ENCODE measurements around the gene SLC38A10. TPM values are rescaled to one million over a fixed set of nuclear protein-coding genes. Genes with fewer than 3 reads are reported as not detected.

Gene SLC38A10
- total and polyA plus RNA-seq, 2 of the 13 experiments (the other 11 are each of a cell fraction or from before 2014, with no cell fraction given), result 23.4 to 55.8 TPM

GRCh38 chr17:81336296-81336929 is 41.3 kb upstream of the SLC38A10 start:
- no peak for TF ChIP-seq ZSCAN12 (CRISPR knock-in tag; IDR thresholded peaks at IDR 0.05)
- Histone ChIP-seq H3K36me3 (replicated peaks in 1 of 2; ENCODE audit: control insufficient read depth in 1 of 2, insufficient read depth in 2 of 2, low read length in 2 of 2) (no peaks in the 10 kb centered on the region), H4K20me1 (ENCODE audit: insufficient read depth, low read length) (no peaks in the 10 kb centered on the region), H3K27me3 (ENCODE audit: control insufficient read depth in 1 of 2, insufficient read depth in 2 of 2, low read length in 2 of 2) (peaks cover 20 to 48% of the 10 kb centered on the region in 2 experiments; a peak in 4 of 5 replicates), H3K4me2 (ENCODE audit: low read depth, low read length) (no peak overlapping the region), H3K9ac (ENCODE audit: insufficient read depth, low read depth, low read length) (no peak overlapping the region), H3K4me1 (ENCODE audit: insufficient read depth, low read length) (peaks cover 88% of the 10 kb centered on the region), H3K27ac (ENCODE audit: extremely low read length, insufficient read depth, low read length) (no peak overlapping the region), H3K9me3 (ENCODE audit: low read length) (no peaks in the 10 kb centered on the region), H3K79me2 (ENCODE audit: insufficient read depth, low read length) (no peaks in the 10 kb centered on the region), H2AFZ (ENCODE audit: low read length) (no peak overlapping the region), H3K4me3 (replicated peaks in 1 of 3; ENCODE audit: insufficient read depth in 1 of 3, low read depth in 2 of 3, low read length in 3 of 3) (no peak overlapping the region)
- WGBS (ENCODE audit: low lambda C conversion rate), result 72% methylated on average over 7 of the region's 7 CpGs
- DNase-seq (ENCODE audit: low spot score) (no peak), ATAC-seq (no peak), FAIRE-seq (no peak)
- POLR2A ChIA-PET, result interaction anchor here (2.0 kb wide), 1 partner anchor 59 kb away, joined by 7 read pairs; the partner anchor contains the start of gene BAHCC1
- CTCF ChIA-PET (ENCODE audit: low intra/inter-chr PET ratio, low total read pairs), result no interaction called here
- intact Hi-C loops (cut with micrococcal nuclease; ENCODE audit: unreplicated experiment), result no loop called here
- no TSS peak for BruUV-seq (replicated peaks)
- in situ Hi-C loops (cut with HindIII; ENCODE audit: extremely low pct_ligation_motif_present, low pct_unique_long_range_greater_than_20kb), result no loop called here

DNA sequence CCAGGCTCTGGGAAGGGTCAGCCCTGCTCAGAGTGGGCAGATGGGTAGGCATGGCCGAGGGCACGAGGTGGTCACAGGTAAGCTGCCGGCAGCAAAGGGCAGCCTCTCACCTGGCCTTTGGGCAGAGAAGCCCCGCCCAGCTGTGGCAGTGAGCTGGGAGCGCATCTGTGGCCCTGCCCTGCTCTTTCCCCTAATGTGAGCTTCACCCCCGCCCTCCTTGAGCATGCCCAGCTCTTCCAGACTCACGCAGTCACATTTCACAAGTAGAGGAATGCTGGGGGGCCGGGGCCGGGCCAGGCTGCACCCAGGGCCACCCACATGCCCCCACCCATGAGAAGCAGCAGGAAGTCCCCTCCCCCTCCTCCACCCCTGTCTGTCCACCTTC is 40.7 kb upstream of the SLC38A10 start:
- intact Hi-C loops (cut with micrococcal nuclease; ENCODE audit: unreplicated experiment), result no loop called here
- in situ Hi-C loops (cut with HindIII; ENCODE audit: extremely low pct_ligation_motif_present, low pct_unique_long_range_greater_than_20kb), result no loop called here
- Histone ChIP-seq H4K20me1 (ENCODE audit: insufficient read depth, low read length) (no peaks in the 10 kb centered on the region), H3K4me2 (ENCODE audit: low read depth, low read length) (no peak overlapping the region), H3K36me3 (replicated peaks in 1 of 2; ENCODE audit: control insufficient read depth in 1 of 2, insufficient read depth in 2 of 2, low read length in 2 of 2) (no peaks in the 10 kb centered on the region), H3K4me3 (replicated peaks in 1 of 3; ENCODE audit: insufficient read depth in 1 of 3, low read depth in 2 of 3, low read length in 3 of 3) (no peak overlapping the region), H3K9ac (ENCODE audit: insufficient read depth, low read depth, low read length) (no peak overlapping the region), H3K4me1 (ENCODE audit: insufficient read depth, low read length) (peaks cover 91% of the 10 kb centered on the region), H3K9me3 (ENCODE audit: low read length) (no peaks in the 10 kb centered on the region), H3K27ac (ENCODE audit: extremely low read length, insufficient read depth, low read length) (no peak overlapping the region), H3K79me2 (ENCODE audit: insufficient read depth, low read length) (no peaks in the 10 kb centered on the region), H3K27me3 (ENCODE audit: control insufficient read depth in 1 of 2, insufficient read depth in 2 of 2, low read length in 2 of 2) (peaks cover 26 to 54% of the 10 kb centered on the region in 2 experiments), H2AFZ (ENCODE audit: low read length) (no peak overlapping the region)
- no TSS peak for BruUV-seq (replicated peaks)
- ATAC-seq (no peak), FAIRE-seq (no peak), DNase-seq (ENCODE audit: low spot score) (no peak)
- POLR2A ChIA-PET, result interaction anchor here (1.6 to 2.0 kb wide), 2 partner anchors 59 to 97 kb away, joined by 4 to 7 read pairs; partner anchors contain the start of genes BAHCC1, NDUFAF8 and TEPSIN
- CTCF ChIA-PET (ENCODE audit: low intra/inter-chr PET ratio, low total read pairs), result no interaction called here
- TF ChIP-seq, protein P1, sequence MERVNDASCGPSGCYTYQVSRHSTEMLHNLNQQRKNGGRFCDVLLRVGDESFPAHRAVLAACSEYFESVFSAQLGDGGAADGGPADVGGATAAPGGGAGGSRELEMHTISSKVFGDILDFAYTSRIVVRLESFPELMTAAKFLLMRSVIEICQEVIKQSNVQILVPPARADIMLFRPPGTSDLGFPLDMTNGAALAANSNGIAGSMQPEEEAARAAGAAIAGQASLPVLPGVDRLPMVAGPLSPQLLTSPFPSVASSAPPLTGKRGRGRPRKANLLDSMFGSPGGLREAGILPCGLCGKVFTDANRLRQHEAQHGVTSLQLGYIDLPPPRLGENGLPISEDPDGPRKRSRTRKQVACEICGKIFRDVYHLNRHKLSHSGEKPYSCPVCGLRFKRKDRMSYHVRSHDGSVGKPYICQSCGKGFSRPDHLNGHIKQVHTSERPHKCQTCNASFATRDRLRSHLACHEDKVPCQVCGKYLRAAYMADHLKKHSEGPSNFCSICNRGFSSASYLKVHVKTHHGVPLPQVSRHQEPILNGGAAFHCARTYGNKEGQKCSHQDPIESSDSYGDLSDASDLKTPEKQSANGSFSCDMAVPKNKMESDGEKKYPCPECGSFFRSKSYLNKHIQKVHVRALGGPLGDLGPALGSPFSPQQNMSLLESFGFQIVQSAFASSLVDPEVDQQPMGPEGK (CRISPR knock-in tag; IDR thresholded peaks at IDR 0.05), result peak; percentile 59; the same call in 1 of the 2 replicates
- no peak for TF ChIP-seq ZNF550 (CRISPR knock-in tag; IDR thresholded peaks at IDR 0.05; ENCODE audit: borderline replicate concordance)
- TF ChIP-seq GABPB1 (CRISPR knock-in tag; IDR thresholded peaks at IDR 0.05), result peak; percentile 14; the same call in 1 of the 2 replicates
- TF ChIP-seq HNRNPL (IDR thresholded peaks at IDR 0.05; ENCODE audit: low read depth, low read length), result 0 out of 2 replicates have a peak, but pooled peaks have one; percentile 21
- 9% methylated on average over 9 of the region's 9 CpGs for WGBS (ENCODE audit: low lambda C conversion rate)

Data from HepG2 (cell line).